Measurements from ENCODE around the gene MCM5.
"Not testable (repeated sequence)": the region's sequence is repeated elsewhere in the genome, so short reads cannot be mapped to it uniquely, and the experiment has no call there.

MCM5 gene

GRCh38 chr22:35434061-35434710, 34.2 kb downstream of the MCM5 start:
- DNase-seq, result no peak

GRCh38 chr22:35435201-35435740, 35.3 kb downstream of the MCM5 start:
- no peak for DNase-seq

GRCh38 chr22:35436421-35436820, 36.5 kb downstream of the MCM5 start:
- no peak for DNase-seq

GRCh38 chr22:35437049-35437448, 37.1 kb downstream of the MCM5 start:
- no peak for DNase-seq

- DNase-seq, result not testable (repeated sequence)
Observed at GRCh38 chr22:35438673-35439364, 38.9 kb downstream of the MCM5 start.

- DNase-seq, result no peak
Observed at GRCh38 chr22:35439365-35439717, 39.4 kb downstream of the MCM5 start.

- no peak for DNase-seq
Observed at GRCh38 chr22:35440129-35440528, 40.2 kb downstream of the MCM5 start.

GRCh38 chr22:35441489-35442100, 41.7 kb downstream of the MCM5 start:
- no peak for DNase-seq

- no peak for DNase-seq
Observed at GRCh38 chr22:35442471-35442870, 42.5 kb downstream of the MCM5 start.

- no peak for DNase-seq
Observed at GRCh38 chr22:35443338-35443737, 43.4 kb downstream of the MCM5 start.

- no peak for DNase-seq
Observed at GRCh38 chr22:35443790-35444684, 44.1 kb downstream of the MCM5 start.

GRCh38 chr22:35444685-35445399, 44.9 kb downstream of the MCM5 start:
- no peak for DNase-seq

- no peak for DNase-seq
Observed at GRCh38 chr22:35445933-35446332, 46.0 kb downstream of the MCM5 start.

GRCh38 chr22:35446365-35446764, 46.4 kb downstream of the MCM5 start:
- no peak for DNase-seq

GRCh38 chr22:35448523-35448922, 48.6 kb downstream of the MCM5 start:
- DNase-seq, result no peak

GRCh38 chr22:35449829-35450689, 50.1 kb downstream of the MCM5 start:
- no peak for DNase-seq

GRCh38 chr22:35450824-35451569, 51.1 kb downstream of the MCM5 start:
- no peak for DNase-seq

- DNase-seq, result no peak
Observed at GRCh38 chr22:35451592-35451991, 51.7 kb downstream of the MCM5 start.

- no peak for DNase-seq
Observed at GRCh38 chr22:35452351-35452781, 52.4 kb downstream of the MCM5 start.
